H1 (cell line): Measurements from ENCODE around the gene UGT1A8. TPM values are rescaled to one million over a fixed set of nuclear protein-coding genes. Genes with fewer than 3 reads are reported as not detected.

Experiments
- CTCF ChIA-PET: fragments of 300-600 bp; sonication (Branson Sonifier 250); formaldehyde crosslinking; loops from one replicate; lab custom pipeline; 2021; ENCODE audit not compliant: partially characterized antibody; lab: Charles Lee
- POLR2A ChIA-PET: fragments of 300-600 bp; sonication (Branson Sonifier 250); formaldehyde crosslinking; loops from one replicate; lab custom pipeline; 2021; ENCODE audit warnings: inconsistent platforms; ENCODE audit not compliant: partially characterized antibody; lab: Charles Lee
- DNase-seq, 2 experiments: peaks; one replicate each; pipeline versions ENCODE4 v3.0.0 to v3.0.0-alpha.2; 2010 to 2022; ENCODE audit warnings: low spot score in 2 of 2, low read depth in 1 of 2, mixed read lengths in 1 of 2
- FAIRE-seq: peaks from 2 replicates; lab custom pipeline; 2011; peaks lifted over from hg19 to GRCh38; lab: Jason Lieb, UNC
- H2AFZ ChIP-seq: 2 replicates; pipeline ENCODE4 v1.8.1; 2012; ENCODE audit warnings: low read length, inconsistent platforms
- H2AK5ac ChIP-seq: 2 replicates; pipeline ENCODE4 v1.6.1; 2013; ENCODE audit warnings: low read depth, low read length
- H2BK120ac ChIP-seq: replicated peaks from 2 replicates; pipeline ENCODE3; 2013; ENCODE audit warnings: low read depth, low read length, inconsistent platforms
- H2BK12ac ChIP-seq: 2 replicates; pipeline ENCODE4 v1.6.1; 2013; ENCODE audit warnings: low read depth, low read length
- H2BK15ac ChIP-seq: 2 replicates; pipeline ENCODE4 v1.6.1; 2013; ENCODE audit warnings: low read length
- H2BK20ac ChIP-seq: 2 replicates; pipeline ENCODE4 v1.6.1; 2013; ENCODE audit warnings: low read length
- H2BK5ac ChIP-seq: 2 replicates; pipeline ENCODE4 v1.6.1; 2013; ENCODE audit warnings: low read depth, low read length
- H3K14ac ChIP-seq: 2 replicates; pipeline ENCODE4 v1.6.1; 2013; ENCODE audit warnings: inconsistent platforms; ENCODE audit not compliant: insufficient read length
- H3K18ac ChIP-seq: 2 replicates; pipeline ENCODE4 v1.6.1; 2013; ENCODE audit warnings: low read length; ENCODE audit errors: extremely low read depth
- H3K23ac ChIP-seq: 2 replicates; pipeline ENCODE4 v1.6.1; 2013; ENCODE audit warnings: inconsistent platforms; ENCODE audit not compliant: insufficient read length
- H3K23me2 ChIP-seq: 2 replicates; pipeline ENCODE4 v1.6.1; 2013; ENCODE audit warnings: low read depth, low read length
- H3K27ac ChIP-seq: 2 replicates; pipeline ENCODE4 v1.6.1; 2011; ENCODE audit warnings: low read depth, low read length, inconsistent platforms
- H3K27me3 ChIP-seq, 4 experiments: replicated peaks in 1 of 4; 1 replicate in 1 of 4; 2 replicates in 3 of 4; pipeline versions ENCODE4 v1.6.1 to v1.8.1; 2011 to 2013; ENCODE audit warnings: low read length in 3 of 4, mild to moderate bottlenecking in 3 of 4, inconsistent platforms in 2 of 4, mixed read lengths in 2 of 4, moderate library complexity in 1 of 4; ENCODE audit not compliant: control insufficient read depth in 3 of 4, insufficient read depth in 3 of 4; ENCODE audit errors: extremely low read depth in 1 of 4
- H3K36me3 ChIP-seq, 4 experiments: 2 replicates each; pipeline versions ENCODE4 v1.6.1 to v1.8.1; 2011 to 2013; ENCODE audit warnings: mild to moderate bottlenecking in 4 of 4, low read length in 3 of 4, moderate library complexity in 2 of 4, control low read depth in 1 of 4, inconsistent platforms in 1 of 4; ENCODE audit not compliant: insufficient read depth in 4 of 4, control insufficient read depth in 2 of 4
- H3K4ac ChIP-seq: replicated peaks from 2 replicates; pipeline ENCODE3; 2013; ENCODE audit warnings: low read length, low read depth, mixed read lengths, inconsistent platforms; ENCODE audit not compliant: insufficient read length
- H3K4me1 ChIP-seq, 4 experiments: replicated peaks in 1 of 4; 1 replicate in 1 of 4; 2 replicates in 3 of 4; pipeline versions ENCODE4 v1.6.1 to v1.8.1; 2011 to 2013; ENCODE audit warnings: low read length in 3 of 4, inconsistent platforms in 2 of 4, mixed read lengths in 1 of 4; ENCODE audit not compliant: insufficient read depth in 4 of 4, control insufficient read depth in 3 of 4
- H3K4me2 ChIP-seq, 2 experiments: 2 replicates each; pipeline versions ENCODE4 v1.6.1 to v1.8.1; 2011 to 2013; ENCODE audit warnings: low read depth in 2 of 2, low read length in 2 of 2, control low read depth in 1 of 2, inconsistent platforms in 1 of 2, mild to moderate bottlenecking in 1 of 2; ENCODE audit not compliant: insufficient read depth in 1 of 2
- H3K4me3 ChIP-seq, 4 experiments: fragments of 200-600, 300-600 bp in 1 of 4; sonication (generic), shearing (Covaris generic), sonication (Bioruptor Twin) in 1 of 4; 2 replicates each; pipeline versions ENCODE4 v1.5.1 to v1.8.1; 2011 to 2016; ENCODE audit warnings: low read length in 4 of 4, low read depth in 3 of 4, control low read depth in 2 of 4, inconsistent platforms in 2 of 4, mild to moderate bottlenecking in 2 of 4, mixed read lengths in 1 of 4, moderate library complexity in 1 of 4; ENCODE audit not compliant: insufficient read depth in 2 of 4; ENCODE audit errors: extremely low read depth in 1 of 4
- H3K56ac ChIP-seq: replicated peaks from 2 replicates; pipeline ENCODE3; 2013; ENCODE audit warnings: low read depth, mild to moderate bottlenecking, mixed read lengths, low read length, inconsistent platforms; ENCODE audit not compliant: insufficient read length
- H3K79me1 ChIP-seq: 2 replicates; pipeline ENCODE4 v1.6.1; 2013; ENCODE audit warnings: low read depth, low read length, control low read depth
- H3K79me2 ChIP-seq, 2 experiments: 2 replicates each; pipeline versions ENCODE4 v1.6.1 to v1.8.1; 2012 to 2013; ENCODE audit warnings: low read length in 2 of 2, mild to moderate bottlenecking in 2 of 2, inconsistent platforms in 1 of 2; ENCODE audit not compliant: insufficient read depth in 2 of 2, control insufficient read depth in 1 of 2
- H3K9ac ChIP-seq, 4 experiments: replicated peaks in 1 of 4; 1 replicate in 1 of 4; 2 replicates in 3 of 4; pipeline versions ENCODE4 v1.6.1 to v1.8.1; 2011 to 2013; ENCODE audit warnings: low read depth in 3 of 4, low read length in 3 of 4, control low read depth in 2 of 4, mild to moderate bottlenecking in 2 of 4, moderate library complexity in 2 of 4, inconsistent platforms in 1 of 4; ENCODE audit errors: extremely low read depth in 1 of 4
- H3K9me3 ChIP-seq, 2 experiments: 2 replicates each; pipeline versions ENCODE4 v1.6.1 to v1.8.1; 2012 to 2013; ENCODE audit warnings: mild to moderate bottlenecking in 2 of 2, moderate library complexity in 2 of 2, control low read depth in 1 of 2, inconsistent platforms in 1 of 2, low read depth in 1 of 2, low read length in 1 of 2, mixed read lengths in 1 of 2; ENCODE audit not compliant: insufficient read depth in 2 of 2
- H4K20me1 ChIP-seq, 2 experiments: replicated peaks in 1 of 2; 2 replicates each; pipeline versions ENCODE3 to v1.8.1; 2011 to 2013; ENCODE audit warnings: inconsistent platforms in 2 of 2, low read length in 2 of 2, mild to moderate bottlenecking in 1 of 2; ENCODE audit not compliant: insufficient read depth in 2 of 2, control insufficient read depth in 1 of 2
- H4K5ac ChIP-seq: 2 replicates; pipeline ENCODE4 v1.6.1; 2013; ENCODE audit warnings: low read length, low read depth, mixed read lengths, inconsistent platforms; ENCODE audit not compliant: insufficient read length
- H4K8ac ChIP-seq: 2 replicates; pipeline ENCODE4 v1.8.0; 2013; ENCODE audit warnings: mild to moderate bottlenecking, moderate library complexity, low read length, inconsistent platforms; ENCODE audit not compliant: insufficient read depth; ENCODE audit errors: extremely low read depth
- H4K91ac ChIP-seq: replicated peaks from 2 replicates; pipeline ENCODE3; 2013; ENCODE audit warnings: low read length, mixed read lengths, inconsistent platforms; ENCODE audit not compliant: insufficient read length
- EGR1 ChIP-seq: IDR thresholded peaks from 2 replicates; pipeline ENCODE4 v1.6.1; 2011; ENCODE audit warnings: low read depth, low read length, borderline replicate concordance
- EZH2 ChIP-seq: fragments of 200-600 bp; sonication (generic); IDR thresholded peaks from 2 replicates; pipeline ENCODE4 v1.7.1; 2012; ENCODE audit warnings: low read depth, mild to moderate bottlenecking, moderate library complexity, low read length, inconsistent platforms; ENCODE audit not compliant: severe bottlenecking
- GTF2F1 ChIP-seq: IDR thresholded peaks from 2 replicates; pipeline ENCODE4 v1.6.1; 2012; ENCODE audit warnings: low read depth, low read length, improper control_type of control experiment, borderline replicate concordance
- MAFK ChIP-seq: IDR thresholded peaks from 2 replicates; pipeline ENCODE4 v1.6.1; 2012; ENCODE audit warnings: low read depth, mild to moderate bottlenecking, improper control_type of control experiment, low read length
- RAD21 ChIP-seq, 2 experiments: IDR thresholded peaks in 1 of 2; conservative IDR thresholded peaks in 1 of 2; 2 replicates each; pipeline ENCODE4 v1.6.1; 2011; ENCODE audit warnings: low read depth in 2 of 2, low read length in 2 of 2, improper control_type of control experiment in 1 of 2, inconsistent platforms in 1 of 2, mild to moderate bottlenecking in 1 of 2, moderate library complexity in 1 of 2
- RNF2 ChIP-seq: fragments of 200-900, 300-1000 bp; sonication (generic); IDR thresholded peaks from 2 replicates; pipeline ENCODE4 v1.7.1; 2016; ENCODE audit warnings: borderline replicate concordance, low read depth, mild to moderate bottlenecking, antibody characterized with exemption, low read length; ENCODE audit not compliant: poor library complexity, severe bottlenecking; ENCODE audit errors: missing control alignments
- SAP30 ChIP-seq: fragments of 300-600 bp; sonication (generic); IDR thresholded peaks from 2 replicates; pipeline ENCODE4 v1.7.1; 2012; ENCODE audit warnings: low read length, moderate library complexity, mild to moderate bottlenecking, inconsistent platforms; ENCODE audit not compliant: insufficient read depth, insufficient replicate concordance
- TBP ChIP-seq: IDR thresholded peaks from 2 replicates; pipeline ENCODE4 v1.6.1; 2011; ENCODE audit warnings: low read depth, low read length, improper control_type of control experiment
- TCF12 ChIP-seq: IDR thresholded peaks from 2 replicates; pipeline ENCODE4 v1.6.1; 2011; ENCODE audit warnings: low read depth, mild to moderate bottlenecking, low read length
- WGBS, 2 experiments: shearing (Covaris generic) in 1 of 2; methylation state at CpG; one replicate each; pipeline versions ENCODE4 v1.1.6 to v1.1.7; 2013 to 2015; ENCODE audit warnings: low lambda C conversion rate in 2 of 2, mixed read lengths in 2 of 2, inconsistent platforms in 1 of 2, low coverage in 1 of 2, missing lambda C conversion rate in 1 of 2; ENCODE audit not compliant: insufficient replicate concordance in 2 of 2, insufficient coverage in 1 of 2, insufficient read length in 1 of 2; ENCODE audit errors: extremely low coverage in 1 of 2, missing lambda C conversion rate in 1 of 2; 5-methylcytosine and 5-hydroxymethylcytosine counted together
- polyA plus RNA-seq, 7 experiments: library from polyadenylated mRNA; depleted of rRNA in 3 of 7; stranded (reverse) in 5 of 7; unstranded in 2 of 7; fragments of >200 nt in 5 of 7; fragments of 200-250 nt in 2 of 7; gene quantifications; 1 replicate in 5 of 7; 2 replicates in 1 of 7; 4 replicates in 1 of 7; pipeline versions ENCODE4 v1.2.1 to v1.2.3, GENCODE V29; 2011 to 2013; ENCODE audit warnings: missing spikeins in 2 of 7, mixed read lengths in 2 of 7
- total RNA-seq: library from RNA; stranded (reverse); fragmentation: NEBNext Ultra II Directional; extraction: Animal tissue kit (Norgen Biotek cat#: 25700); gene quantifications from 2 replicates; pipeline ENCODE4 v1.2.1, GENCODE V29; 2021
- TF ChIP-seq, protein P1 (sequence below): IDR thresholded peaks from 2 replicates; pipeline ENCODE4 v1.6.1; 2012; ENCODE audit warnings: inconsistent platforms
- TF ChIP-seq, protein P2 (sequence below): IDR thresholded peaks from 2 replicates; pipeline ENCODE4 v1.6.1; 2012; ENCODE audit warnings: inconsistent platforms

UGT1A8 gene
- total and polyA plus RNA-seq, 2 of the 8 experiments (the other 6 are each of a cell fraction or from before 2014, with no cell fraction given), result not detected

GRCh38 chr2:233800208-233800607 lies 182.8 kb downstream of the UGT1A8 start:
- H3K4me3 ChIP-seq, result no peak overlapping the region
- no peak overlapping the region for H3K23ac ChIP-seq
- 93% methylated on average over 7 of the region's 7 CpGs; no CpG with 5 or more reads in 1 of the 2 experiments for WGBS, 2 experiments
- H3K4me2 ChIP-seq, result no peak overlapping the region
- DNase-seq (no peak), FAIRE-seq (no peak)
- no peak overlapping the region for H2BK12ac ChIP-seq
- no peaks in the 10 kb centered on the region for H3K23me2 ChIP-seq
- no peak overlapping the region for H3K56ac ChIP-seq
- no peak overlapping the region for H3K4ac ChIP-seq
- TF ChIP-seq MAFK (no peak), TCF12 (no peak), RNF2 (no peak), SAP30 (no peak), GTF2F1 (no peak), EGR1 (no peak), EZH2 (no peak), TBP (no peak), RAD21 (IDR thresholded peaks at IDR 0.05 in 1 of 2, conservative IDR thresholded peaks at IDR 0.05 in 1 of 2; ENCODE audit: low read depth in 2 of 2, low read length in 2 of 2) (no peak)
- TF ChIP-seq, protein P1, sequence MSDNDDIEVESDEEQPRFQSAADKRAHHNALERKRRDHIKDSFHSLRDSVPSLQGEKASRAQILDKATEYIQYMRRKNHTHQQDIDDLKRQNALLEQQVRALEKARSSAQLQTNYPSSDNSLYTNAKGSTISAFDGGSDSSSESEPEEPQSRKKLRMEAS, result no peak
- TF ChIP-seq, protein P2, sequence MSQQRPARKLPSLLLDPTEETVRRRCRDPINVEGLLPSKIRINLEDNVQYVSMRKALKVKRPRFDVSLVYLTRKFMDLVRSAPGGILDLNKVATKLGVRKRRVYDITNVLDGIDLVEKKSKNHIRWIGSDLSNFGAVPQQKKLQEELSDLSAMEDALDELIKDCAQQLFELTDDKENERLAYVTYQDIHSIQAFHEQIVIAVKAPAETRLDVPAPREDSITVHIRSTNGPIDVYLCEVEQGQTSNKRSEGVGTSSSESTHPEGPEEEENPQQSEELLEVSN, result no peak
- no peaks in the 10 kb centered on the region for H3K36me3 ChIP-seq
- H4K5ac ChIP-seq, result no peak overlapping the region
- no peaks in the 10 kb centered on the region for H3K79me1 ChIP-seq
- H2BK20ac ChIP-seq, result no peak overlapping the region
- ChIA-PET POLR2A (no interaction called here), CTCF (no interaction called here)
- H3K9me3 ChIP-seq, result peaks cover 0 to 4% of the 10 kb centered on the region in 2 experiments; a peak in 3 of 4 replicates
- no peak overlapping the region for H2BK15ac ChIP-seq
- H2BK120ac ChIP-seq, result no peak overlapping the region
- no peaks in the 10 kb centered on the region for H3K79me2 ChIP-seq
- H4K91ac ChIP-seq, result no peak overlapping the region
- H3K14ac ChIP-seq, result no peak overlapping the region
- no peak overlapping the region for H3K9ac ChIP-seq
- no peak overlapping the region for H3K27ac ChIP-seq
- H3K4me1 ChIP-seq, result no peaks in the 10 kb centered on the region
- H3K18ac ChIP-seq, result no peak overlapping the region
- no peak overlapping the region for H2AFZ ChIP-seq
- H3K27me3 ChIP-seq, result no peaks in the 10 kb centered on the region
- H4K20me1 ChIP-seq, result no peaks in the 10 kb centered on the region
- no peak overlapping the region for H2AK5ac ChIP-seq
- H4K8ac ChIP-seq, result no peak overlapping the region
- no peak overlapping the region for H2BK5ac ChIP-seq
